Caco-2 (cell line): ENCODE data around the gene HNRNPC. TPM values are rescaled to one million over a fixed set of nuclear protein-coding genes. Genes with fewer than 3 reads are reported as not detected.

ENCODE experiments used
- BruUV-seq: library from RNA; stranded (reverse); fragments of 400-500 nt; replicated peaks from 2 replicates; lab custom pipeline; 2021; lab: Mats Ljungman, UMichigan
- CTCF ChIA-PET: fragments of 300-600 bp; sonication (Branson Sonifier 250); formaldehyde crosslinking; loops from one replicate; lab custom pipeline; 2022; ENCODE audit warnings: antibody characterized with exemption; lab: Charles Lee
- POLR2A ChIA-PET: fragments of 300-600 bp; sonication (Branson Sonifier 250); formaldehyde crosslinking; loops from one replicate; lab custom pipeline; 2022; ENCODE audit warnings: antibody characterized with exemption; lab: Charles Lee
- DNase-seq, 2 experiments: peaks; one replicate each; pipeline versions ENCODE4 v3.0.0 to v3.0.0-alpha.2; 2020 to 2022
- H3K27me3 ChIP-seq: replicated peaks from 2 replicates; pipeline ENCODE4 v1.6.0; 2011; ENCODE audit warnings: low read length; ENCODE audit not compliant: control insufficient read depth, insufficient read depth
- H3K36me3 ChIP-seq: 2 replicates; pipeline ENCODE4 v1.5.1; 2011; ENCODE audit warnings: low read length; ENCODE audit not compliant: control insufficient read depth, insufficient read depth
- H3K4me1 ChIP-seq: fragments of 250-450 bp; sonication (Bioruptor Pico); 2 replicates; pipeline ENCODE4 v1.5.1; 2020; ENCODE audit warnings: mild to moderate bottlenecking
- H3K4me3 ChIP-seq: 2 replicates; pipeline ENCODE4 v1.5.1; 2011; ENCODE audit warnings: low read depth, mild to moderate bottlenecking, control low read depth, low read length
- H3K9me3 ChIP-seq: fragments of 250-450 bp; sonication (Bioruptor Pico); 2 replicates; pipeline ENCODE4 v1.5.1; 2020; ENCODE audit warnings: mild to moderate bottlenecking, moderate library complexity
- H3K27ac Mint-ChIP-seq: one replicate; pipeline ENCODE4 v1.8.0; 2022; ENCODE audit warnings: mixed read lengths; ENCODE audit not compliant: unreplicated experiment
- H3K27me3 Mint-ChIP-seq: one replicate; pipeline ENCODE4 v1.8.0; 2022; ENCODE audit warnings: mixed read lengths; ENCODE audit not compliant: insufficient read depth, unreplicated experiment
- H3K36me3 Mint-ChIP-seq: one replicate; pipeline ENCODE4 v1.8.0; 2022; ENCODE audit warnings: mild to moderate bottlenecking, mixed read lengths; ENCODE audit not compliant: insufficient read depth, unreplicated experiment
- H3K4me1 Mint-ChIP-seq: one replicate; pipeline ENCODE4 v1.8.0; 2022; ENCODE audit warnings: low read depth, mixed read lengths; ENCODE audit not compliant: unreplicated experiment
- H3K4me3 Mint-ChIP-seq: one replicate; pipeline ENCODE4 v1.8.0; 2022; ENCODE audit warnings: mild to moderate bottlenecking, moderate library complexity, mixed read lengths; ENCODE audit not compliant: unreplicated experiment
- H3K9me3 Mint-ChIP-seq: one replicate; pipeline ENCODE4 v1.8.0; 2022; ENCODE audit warnings: mixed read lengths; ENCODE audit not compliant: unreplicated experiment
- intact Hi-C: fragments of 100-400 bp; cut with micrococcal nuclease; formaldehyde crosslinking; loops from one replicate; pipeline ENCODE4 v1.10.0; 2022; ENCODE audit not compliant: unreplicated experiment
- total RNA-seq: library from RNA; stranded (reverse); gene quantifications from 2 replicates; pipeline ENCODE4 v1.2.3, GENCODE V29; 2022
- TF ChIP-seq, protein P1 (sequence below), 2 experiments: fragments of 200-600 bp in 1 of 2; IDR thresholded peaks; 1 replicate in 1 of 2; 2 replicates in 1 of 2; pipeline versions ENCODE4 v1.5.1 to v1.8.0; 2011 to 2022; ENCODE audit warnings: antibody characterized with exemption in 1 of 2, control low read depth in 1 of 2, inconsistent platforms in 1 of 2, low read depth in 1 of 2, low read length in 1 of 2, mild to moderate bottlenecking in 1 of 2, moderate library complexity in 1 of 2; ENCODE audit not compliant: insufficient read depth in 1 of 2, severe bottlenecking in 1 of 2, unreplicated experiment in 1 of 2

The HNRNPC gene
- total RNA-seq, 1 experiment from 2014 or later, result 512 TPM

DNA sequence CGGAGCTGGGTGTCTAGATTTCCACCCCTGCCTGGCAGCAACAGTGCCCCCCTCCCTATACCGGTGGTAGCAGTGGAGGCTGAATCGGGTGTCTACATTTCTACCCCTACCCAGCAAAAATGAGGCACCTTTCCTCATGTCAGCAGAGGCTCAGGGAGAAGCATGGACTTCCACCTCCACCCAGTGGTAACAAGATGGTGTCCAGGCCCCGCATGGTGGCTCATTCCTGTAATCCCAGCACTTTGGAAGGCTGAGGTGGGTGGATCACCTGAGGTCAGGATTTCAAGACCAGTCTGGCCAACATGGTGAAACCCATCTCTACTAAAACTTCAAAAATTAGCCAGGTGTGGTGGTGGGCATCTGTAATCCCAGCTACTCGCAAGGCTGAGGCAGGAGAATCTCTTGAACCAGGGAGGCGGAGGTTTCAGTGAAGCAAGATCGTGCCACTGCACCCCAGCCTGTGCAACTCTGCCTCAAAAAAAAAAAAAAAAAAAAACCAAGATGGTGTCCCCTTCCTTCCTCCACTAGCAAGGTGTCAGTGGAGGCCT, 77.9 kb downstream of the HNRNPC start:
- H3K9me3 ChIP-seq, result no peaks in the 10 kb centered on the region
- POLR2A ChIA-PET, result no interaction called here
- H3K27ac Mint-ChIP-seq, result no peak overlapping the region
- H3K36me3 Mint-ChIP-seq, result peaks cover 25% of the 10 kb centered on the region
- DNase-seq, result no peak
- H3K27me3 ChIP-seq, result no peaks in the 10 kb centered on the region
- no TSS peak for BruUV-seq
- no peak overlapping the region for H3K4me3 ChIP-seq
- no peaks in the 10 kb centered on the region for H3K4me1 Mint-ChIP-seq
- no peaks in the 10 kb centered on the region for H3K9me3 Mint-ChIP-seq
- H3K27me3 Mint-ChIP-seq, result no peaks in the 10 kb centered on the region
- TF ChIP-seq, protein P1, sequence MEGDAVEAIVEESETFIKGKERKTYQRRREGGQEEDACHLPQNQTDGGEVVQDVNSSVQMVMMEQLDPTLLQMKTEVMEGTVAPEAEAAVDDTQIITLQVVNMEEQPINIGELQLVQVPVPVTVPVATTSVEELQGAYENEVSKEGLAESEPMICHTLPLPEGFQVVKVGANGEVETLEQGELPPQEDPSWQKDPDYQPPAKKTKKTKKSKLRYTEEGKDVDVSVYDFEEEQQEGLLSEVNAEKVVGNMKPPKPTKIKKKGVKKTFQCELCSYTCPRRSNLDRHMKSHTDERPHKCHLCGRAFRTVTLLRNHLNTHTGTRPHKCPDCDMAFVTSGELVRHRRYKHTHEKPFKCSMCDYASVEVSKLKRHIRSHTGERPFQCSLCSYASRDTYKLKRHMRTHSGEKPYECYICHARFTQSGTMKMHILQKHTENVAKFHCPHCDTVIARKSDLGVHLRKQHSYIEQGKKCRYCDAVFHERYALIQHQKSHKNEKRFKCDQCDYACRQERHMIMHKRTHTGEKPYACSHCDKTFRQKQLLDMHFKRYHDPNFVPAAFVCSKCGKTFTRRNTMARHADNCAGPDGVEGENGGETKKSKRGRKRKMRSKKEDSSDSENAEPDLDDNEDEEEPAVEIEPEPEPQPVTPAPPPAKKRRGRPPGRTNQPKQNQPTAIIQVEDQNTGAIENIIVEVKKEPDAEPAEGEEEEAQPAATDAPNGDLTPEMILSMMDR (IDR thresholded peaks at IDR 0.05; ENCODE audit: insufficient read depth in 1 of 2, low read depth in 1 of 2, low read length in 1 of 2, severe bottlenecking in 1 of 2, unreplicated experiment in 1 of 2), result no peak
- CTCF ChIA-PET, result no interaction called here
- intact Hi-C loops, result loop anchor here (5.0 kb wide), 1 partner anchor 124 kb away; no protein-coding TSS in a partner anchor
- H3K4me3 Mint-ChIP-seq, result no peak overlapping the region
- H3K36me3 ChIP-seq, result no peaks in the 10 kb centered on the region
- H3K4me1 ChIP-seq, result no peaks in the 10 kb centered on the region

DNA sequence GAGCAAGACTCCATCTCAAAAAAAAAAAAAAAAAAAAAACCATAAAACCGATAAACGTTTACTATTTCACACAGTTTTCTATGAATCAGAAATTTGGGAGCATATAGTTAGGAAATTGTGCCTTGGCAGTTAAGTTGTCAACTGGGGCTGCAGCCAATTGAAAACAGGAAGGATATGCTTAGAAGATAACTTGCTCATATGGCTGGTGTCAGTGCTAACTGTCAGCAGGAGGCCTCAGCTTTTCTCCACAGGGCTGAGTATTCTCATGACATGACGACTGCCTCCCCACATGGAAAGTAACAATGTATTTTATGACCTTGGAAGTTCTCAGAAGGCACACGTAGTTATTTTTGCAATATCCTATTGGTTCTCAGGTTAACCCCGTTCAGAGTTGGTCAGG, 83.8 kb downstream of the HNRNPC start:
- intact Hi-C loops, result no loop called here
- CTCF ChIA-PET, result no interaction called here
- Histone ChIP-seq H3K4me1 (no peaks in the 10 kb centered on the region), H3K9me3 (no peaks in the 10 kb centered on the region), H3K27me3 (no peaks in the 10 kb centered on the region), H3K4me3 (no peak overlapping the region), H3K36me3 (no peaks in the 10 kb centered on the region)
- DNase-seq, result no peak
- no TSS peak for BruUV-seq
- TF ChIP-seq, protein P1 (IDR thresholded peaks at IDR 0.05; ENCODE audit: insufficient read depth in 1 of 2, low read depth in 1 of 2, low read length in 1 of 2, severe bottlenecking in 1 of 2, unreplicated experiment in 1 of 2), result no peak
- H3K4me1 Mint-ChIP-seq, result no peaks in the 10 kb centered on the region
- H3K9me3 Mint-ChIP-seq, result no peaks in the 10 kb centered on the region
- no peaks in the 10 kb centered on the region for H3K36me3 Mint-ChIP-seq
- H3K27me3 Mint-ChIP-seq, result no peaks in the 10 kb centered on the region
- no peak overlapping the region for H3K4me3 Mint-ChIP-seq
- POLR2A ChIA-PET, result no interaction called here
- no peak overlapping the region for H3K27ac Mint-ChIP-seq

DNA sequence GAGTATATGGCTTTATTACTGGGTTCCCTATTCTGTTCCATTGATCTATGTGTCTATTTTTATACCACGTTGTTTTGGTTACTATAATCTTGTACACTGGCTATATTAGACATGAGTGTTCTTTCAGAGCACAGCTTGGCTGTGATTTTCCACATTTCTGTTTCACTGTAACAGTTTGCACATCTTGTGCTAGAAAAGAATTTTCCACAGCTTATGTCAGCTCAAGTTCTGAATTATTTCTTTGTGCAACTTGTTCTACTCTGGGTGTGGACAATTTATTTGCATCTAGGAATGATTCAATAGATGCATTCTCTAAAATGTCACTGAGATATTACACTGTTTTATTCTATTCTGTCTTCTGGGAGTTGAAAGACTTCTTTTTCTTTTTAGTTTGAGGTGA, 85.0 kb downstream of the HNRNPC start:
- Mint-ChIP-seq H3K36me3 (no peaks in the 10 kb centered on the region), H3K4me3 (no peak overlapping the region), H3K27ac (no peak overlapping the region), H3K27me3 (peaks cover 3% of the 10 kb centered on the region), H3K9me3 (no peaks in the 10 kb centered on the region), H3K4me1 (no peaks in the 10 kb centered on the region)
- ChIA-PET CTCF (no interaction called here), POLR2A (no interaction called here)
- no peak for DNase-seq
- BruUV-seq, result no TSS peak
- Histone ChIP-seq H3K9me3 (no peaks in the 10 kb centered on the region), H3K27me3 (no peaks in the 10 kb centered on the region), H3K4me1 (no peaks in the 10 kb centered on the region), H3K36me3 (no peaks in the 10 kb centered on the region), H3K4me3 (no peak overlapping the region)
- TF ChIP-seq, protein P1 (IDR thresholded peaks at IDR 0.05; ENCODE audit: insufficient read depth in 1 of 2, low read depth in 1 of 2, low read length in 1 of 2, severe bottlenecking in 1 of 2, unreplicated experiment in 1 of 2), result no peak
- intact Hi-C loops, result no loop called here
